GM18507 (cell line): ENCODE data around the gene EDNRA.

Source experiments
- DNase-seq: peaks from one replicate; pipeline ENCODE4 v3.0.0; 2011; ENCODE audit warnings: low read depth; ENCODE audit not compliant: insufficient read length; ENCODE audit errors: extremely low spot score
- FAIRE-seq: peaks from 2 replicates; lab custom pipeline; 2011; peaks lifted over from hg19 to GRCh38; lab: Jason Lieb, UNC

EDNRA gene

GRCh38 chr4:147581606-147582350, 100.9 kb downstream of the EDNRA start:
- DNase-seq = no peak
- FAIRE-seq = no peak

- no peak for DNase-seq
- FAIRE-seq = no peak
These were observed 101.6 kb downstream of the EDNRA start for GRCh38 chr4:147582386-147583060.

- no peak for FAIRE-seq
These were observed 103.0 kb downstream of the EDNRA start for GRCh38 chr4:147583876-147584275.

GRCh38 chr4:147586032-147586431, 105.1 kb downstream of the EDNRA start:
- FAIRE-seq (no peak), DNase-seq (no peak)

More at GRCh38 chr4:147583876-147584275, 103.0 kb downstream of the EDNRA start:
- DNase-seq = no peak

- peak; percentile 69 for FAIRE-seq
- DNase-seq = peak; percentile 11
These were observed 105.7 kb downstream of the EDNRA start for GRCh38 chr4:147586637-147587036.

- FAIRE-seq (peak; percentile 42), DNase-seq (no peak)
These were observed 106.1 kb downstream of the EDNRA start for GRCh38 chr4:147587041-147587440.

- DNase-seq (no peak), FAIRE-seq (no peak)
These were observed 108.7 kb downstream of the EDNRA start for GRCh38 chr4:147589586-147589985.

- FAIRE-seq (peak; percentile 89), DNase-seq (peak; percentile 30)
These were observed 109.5 kb downstream of the EDNRA start for GRCh38 chr4:147590249-147590920.

- DNase-seq (no peak), FAIRE-seq (no peak)
These were observed 110.2 kb downstream of the EDNRA start for GRCh38 chr4:147591106-147591505.

GRCh38 chr4:147594107-147594506, 113.2 kb downstream of the EDNRA start:
- DNase-seq (no peak), FAIRE-seq (no peak)
